GM23338 (cell line): ENCODE measurements around the gene AIG1. TPM values are rescaled to one million over a fixed set of nuclear protein-coding genes. Genes with fewer than 3 reads are reported as not detected.

Source experiments
- ATAC-seq: fragments of 200-7000 bp; cut with Tn5 transposase; 3 replicates; pipeline ENCODE4 v1.9.1; 2020
- DNase-seq: peaks from one replicate; pipeline ENCODE4 v3.0.0-alpha.2; 2015; ENCODE audit warnings: low spot score
- H2AFZ ChIP-seq: fragments of 200-600 bp; sonication (generic); 2 replicates; pipeline ENCODE4 v1.8.0; 2016; ENCODE audit warnings: antibody characterized with exemption, mild to moderate bottlenecking, moderate library complexity
- H3F3A ChIP-seq: fragments of 200-600 bp; sonication (generic); replicated peaks from 2 replicates; pipeline ENCODE4 v1.8.0; 2017; ENCODE audit warnings: antibody characterized with exemption, mixed run types, low read depth
- H3K27ac ChIP-seq: fragments of 200-600 bp; sonication (generic); 2 replicates; pipeline ENCODE4 v1.6.1; 2016; ENCODE audit warnings: low read depth
- H3K27me3 ChIP-seq: fragments of 200-600 bp; sonication (generic); 2 replicates; pipeline ENCODE4 v1.8.0; 2016; ENCODE audit warnings: mild to moderate bottlenecking, mixed run types, moderate library complexity; ENCODE audit not compliant: insufficient read depth
- H3K36me3 ChIP-seq: fragments of 200-600 bp; sonication (generic); 2 replicates; pipeline ENCODE4 v1.8.0; 2016; ENCODE audit warnings: mild to moderate bottlenecking; ENCODE audit not compliant: insufficient read depth
- H3K4me1 ChIP-seq: fragments of 200-600 bp; sonication (generic); 2 replicates; pipeline ENCODE4 v1.8.0; 2016; ENCODE audit warnings: mild to moderate bottlenecking, moderate library complexity; ENCODE audit not compliant: insufficient read depth
- H3K4me2 ChIP-seq: fragments of 200-600 bp; sonication (generic); 2 replicates; pipeline ENCODE4 v1.7.1; 2017; ENCODE audit warnings: mixed run types
- H3K4me3 ChIP-seq: fragments of 200-600 bp; sonication (generic); 2 replicates; pipeline ENCODE4 v1.6.1; 2016; ENCODE audit warnings: mixed run types
- H3K79me2 ChIP-seq: fragments of 200-600 bp; sonication (generic); replicated peaks from 2 replicates; pipeline ENCODE4 v1.8.0; 2017; ENCODE audit warnings: mild to moderate bottlenecking; ENCODE audit not compliant: insufficient read depth
- H3K9me2 ChIP-seq: fragments of 200-600 bp; sonication (generic); 2 replicates; pipeline ENCODE4 v1.8.0; 2017; ENCODE audit not compliant: insufficient read depth
- H4K20me1 ChIP-seq: fragments of 200-600 bp; sonication (generic); replicated peaks from 2 replicates; pipeline ENCODE4 v1.8.0; 2017; ENCODE audit warnings: mild to moderate bottlenecking; ENCODE audit not compliant: insufficient read depth
- H3K27ac Mint-ChIP-seq: 2 replicates; pipeline ENCODE4 v1.8.0; 2020; ENCODE audit warnings: inconsistent platforms, mild to moderate bottlenecking, moderate library complexity, mixed read lengths
- H3K27me3 Mint-ChIP-seq: 3 replicates; pipeline ENCODE4 v1.8.0; 2022; ENCODE audit warnings: low read depth, mild to moderate bottlenecking, moderate library complexity, mixed read lengths, inconsistent platforms; ENCODE audit not compliant: insufficient read depth, poor library complexity
- H3K36me3 Mint-ChIP-seq: 3 replicates; pipeline ENCODE4 v1.8.0; 2021; ENCODE audit warnings: low read depth, mild to moderate bottlenecking, inconsistent platforms, moderate library complexity, mixed read lengths
- H3K4me1 Mint-ChIP-seq: 3 replicates; pipeline ENCODE4 v1.8.0; 2020; ENCODE audit warnings: mild to moderate bottlenecking, inconsistent platforms, mixed read lengths
- H3K4me3 Mint-ChIP-seq: 3 replicates; pipeline ENCODE4 v1.8.0; 2021; ENCODE audit warnings: moderate library complexity, mild to moderate bottlenecking, inconsistent platforms, mixed read lengths
- H3K9me3 Mint-ChIP-seq: 3 replicates; pipeline ENCODE4 v1.8.0; 2020; ENCODE audit warnings: moderate library complexity, mild to moderate bottlenecking, inconsistent platforms, mixed read lengths
- CREB1 ChIP-seq: fragments of 250-450 bp; sonication (Bioruptor Pico); IDR thresholded peaks from 2 replicates; pipeline ENCODE4 v1.5.0; 2020; ENCODE audit warnings: low read depth, mild to moderate bottlenecking, moderate library complexity
- EZH2 ChIP-seq: fragments of 200-600 bp; sonication (generic); IDR thresholded peaks from one replicate; pipeline ENCODE4 v1.8.0; 2017; ENCODE audit warnings: antibody characterized with exemption, mild to moderate bottlenecking, low read depth; ENCODE audit not compliant: unreplicated experiment
- EZH2phosphoT487 ChIP-seq: fragments of 200-600 bp; sonication (generic); IDR thresholded peaks from one replicate; pipeline ENCODE4 v1.8.1; 2018; ENCODE audit warnings: antibody characterized with exemption; ENCODE audit not compliant: unreplicated experiment
- JUNB ChIP-seq: IDR thresholded peaks from one replicate; pipeline ENCODE4 v1.6.1; 2016; ENCODE audit warnings: antibody characterized with exemption; ENCODE audit not compliant: unreplicated experiment
- NANOG ChIP-seq: IDR thresholded peaks from 2 replicates; pipeline ENCODE4 v1.6.1; 2016; ENCODE audit warnings: antibody characterized with exemption, borderline replicate concordance
- POLR2AphosphoS5 ChIP-seq: IDR thresholded peaks from 2 replicates; pipeline ENCODE4 v1.6.1; 2016; ENCODE audit warnings: antibody characterized with exemption, low read depth
- STAT1 ChIP-seq: IDR thresholded peaks from one replicate; pipeline ENCODE4 v1.6.1; 2016; ENCODE audit warnings: antibody characterized with exemption; ENCODE audit not compliant: unreplicated experiment
- ZNF114 ChIP-seq: fragments of 250-450 bp; sonication (Bioruptor Pico); IDR thresholded peaks from 2 replicates; pipeline ENCODE4 v1.5.0; 2020; ENCODE audit warnings: mild to moderate bottlenecking, moderate library complexity
- ZNF331 ChIP-seq: fragments of 250-450 bp; sonication (Bioruptor Pico); IDR thresholded peaks from 2 replicates; pipeline ENCODE4 v1.5.0; 2020; ENCODE audit warnings: low read depth, mild to moderate bottlenecking, moderate library complexity
- polyA plus RNA-seq: library from polyadenylated mRNA; unstranded; fragments of >200 nt; fragmentation: Nextera tagmentation; extraction: Ambion mirVana; gene quantifications from 2 replicates; pipeline ENCODE4 v1.2.1, GENCODE V29; 2016
- total RNA-seq: library from RNA; depleted of rRNA; stranded (reverse); fragments of >200 nt; shearing (Covaris generic); gene quantifications from 2 replicates; pipeline ENCODE4 v1.2.3, GENCODE V29; 2014
- TF ChIP-seq, protein P1 (sequence below): fragments of 250-450 bp; sonication (Bioruptor Pico); IDR thresholded peaks from 2 replicates; pipeline ENCODE4 v1.5.0; 2020; ENCODE audit warnings: mild to moderate bottlenecking, moderate library complexity
- TF ChIP-seq, protein P2 (sequence below): IDR thresholded peaks from 2 replicates; pipeline ENCODE4 v1.6.1; 2016; ENCODE audit warnings: antibody characterized with exemption
- TF ChIP-seq, protein P3 (sequence below): IDR thresholded peaks from one replicate; pipeline ENCODE4 v1.6.1; 2018; ENCODE audit warnings: antibody characterized with exemption; ENCODE audit not compliant: unreplicated experiment
- TF ChIP-seq, protein P4 (sequence below), 2 experiments: fragments of 200-600 bp in 1 of 2; sonication (generic) in 1 of 2; conservative IDR thresholded peaks; 2 replicates each; pipeline versions ENCODE4 v1.5.1 to v1.6.1; 2016 to 2017; ENCODE audit warnings: antibody characterized with exemption in 2 of 2, low read depth in 2 of 2, mild to moderate bottlenecking in 2 of 2, moderate library complexity in 1 of 2

The AIG1 gene
- total and polyA plus RNA-seq, 2 experiments from 2014 or later = 65.2 to 88.4 TPM

DNA sequence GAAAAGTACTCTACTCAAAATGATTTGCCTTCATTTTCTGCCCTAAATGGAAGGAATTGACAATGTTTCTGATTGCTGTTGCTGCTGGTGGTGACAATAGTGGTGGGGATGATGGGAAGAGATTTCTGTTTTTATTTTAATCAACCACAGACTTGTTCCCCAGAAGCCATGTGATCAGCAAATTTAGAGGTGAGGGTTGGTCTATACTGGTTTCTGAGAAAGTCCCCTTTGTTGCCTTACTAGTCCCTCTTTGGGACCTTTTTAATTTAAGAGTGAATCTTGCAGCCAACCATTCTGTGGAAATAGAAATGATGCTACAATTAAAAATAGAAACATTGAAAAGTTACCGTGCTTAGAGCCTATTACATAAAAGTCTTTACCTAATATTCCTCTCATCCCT is 43.2 kb downstream of the AIG1 start (continued):
- TF ChIP-seq, protein P1, sequence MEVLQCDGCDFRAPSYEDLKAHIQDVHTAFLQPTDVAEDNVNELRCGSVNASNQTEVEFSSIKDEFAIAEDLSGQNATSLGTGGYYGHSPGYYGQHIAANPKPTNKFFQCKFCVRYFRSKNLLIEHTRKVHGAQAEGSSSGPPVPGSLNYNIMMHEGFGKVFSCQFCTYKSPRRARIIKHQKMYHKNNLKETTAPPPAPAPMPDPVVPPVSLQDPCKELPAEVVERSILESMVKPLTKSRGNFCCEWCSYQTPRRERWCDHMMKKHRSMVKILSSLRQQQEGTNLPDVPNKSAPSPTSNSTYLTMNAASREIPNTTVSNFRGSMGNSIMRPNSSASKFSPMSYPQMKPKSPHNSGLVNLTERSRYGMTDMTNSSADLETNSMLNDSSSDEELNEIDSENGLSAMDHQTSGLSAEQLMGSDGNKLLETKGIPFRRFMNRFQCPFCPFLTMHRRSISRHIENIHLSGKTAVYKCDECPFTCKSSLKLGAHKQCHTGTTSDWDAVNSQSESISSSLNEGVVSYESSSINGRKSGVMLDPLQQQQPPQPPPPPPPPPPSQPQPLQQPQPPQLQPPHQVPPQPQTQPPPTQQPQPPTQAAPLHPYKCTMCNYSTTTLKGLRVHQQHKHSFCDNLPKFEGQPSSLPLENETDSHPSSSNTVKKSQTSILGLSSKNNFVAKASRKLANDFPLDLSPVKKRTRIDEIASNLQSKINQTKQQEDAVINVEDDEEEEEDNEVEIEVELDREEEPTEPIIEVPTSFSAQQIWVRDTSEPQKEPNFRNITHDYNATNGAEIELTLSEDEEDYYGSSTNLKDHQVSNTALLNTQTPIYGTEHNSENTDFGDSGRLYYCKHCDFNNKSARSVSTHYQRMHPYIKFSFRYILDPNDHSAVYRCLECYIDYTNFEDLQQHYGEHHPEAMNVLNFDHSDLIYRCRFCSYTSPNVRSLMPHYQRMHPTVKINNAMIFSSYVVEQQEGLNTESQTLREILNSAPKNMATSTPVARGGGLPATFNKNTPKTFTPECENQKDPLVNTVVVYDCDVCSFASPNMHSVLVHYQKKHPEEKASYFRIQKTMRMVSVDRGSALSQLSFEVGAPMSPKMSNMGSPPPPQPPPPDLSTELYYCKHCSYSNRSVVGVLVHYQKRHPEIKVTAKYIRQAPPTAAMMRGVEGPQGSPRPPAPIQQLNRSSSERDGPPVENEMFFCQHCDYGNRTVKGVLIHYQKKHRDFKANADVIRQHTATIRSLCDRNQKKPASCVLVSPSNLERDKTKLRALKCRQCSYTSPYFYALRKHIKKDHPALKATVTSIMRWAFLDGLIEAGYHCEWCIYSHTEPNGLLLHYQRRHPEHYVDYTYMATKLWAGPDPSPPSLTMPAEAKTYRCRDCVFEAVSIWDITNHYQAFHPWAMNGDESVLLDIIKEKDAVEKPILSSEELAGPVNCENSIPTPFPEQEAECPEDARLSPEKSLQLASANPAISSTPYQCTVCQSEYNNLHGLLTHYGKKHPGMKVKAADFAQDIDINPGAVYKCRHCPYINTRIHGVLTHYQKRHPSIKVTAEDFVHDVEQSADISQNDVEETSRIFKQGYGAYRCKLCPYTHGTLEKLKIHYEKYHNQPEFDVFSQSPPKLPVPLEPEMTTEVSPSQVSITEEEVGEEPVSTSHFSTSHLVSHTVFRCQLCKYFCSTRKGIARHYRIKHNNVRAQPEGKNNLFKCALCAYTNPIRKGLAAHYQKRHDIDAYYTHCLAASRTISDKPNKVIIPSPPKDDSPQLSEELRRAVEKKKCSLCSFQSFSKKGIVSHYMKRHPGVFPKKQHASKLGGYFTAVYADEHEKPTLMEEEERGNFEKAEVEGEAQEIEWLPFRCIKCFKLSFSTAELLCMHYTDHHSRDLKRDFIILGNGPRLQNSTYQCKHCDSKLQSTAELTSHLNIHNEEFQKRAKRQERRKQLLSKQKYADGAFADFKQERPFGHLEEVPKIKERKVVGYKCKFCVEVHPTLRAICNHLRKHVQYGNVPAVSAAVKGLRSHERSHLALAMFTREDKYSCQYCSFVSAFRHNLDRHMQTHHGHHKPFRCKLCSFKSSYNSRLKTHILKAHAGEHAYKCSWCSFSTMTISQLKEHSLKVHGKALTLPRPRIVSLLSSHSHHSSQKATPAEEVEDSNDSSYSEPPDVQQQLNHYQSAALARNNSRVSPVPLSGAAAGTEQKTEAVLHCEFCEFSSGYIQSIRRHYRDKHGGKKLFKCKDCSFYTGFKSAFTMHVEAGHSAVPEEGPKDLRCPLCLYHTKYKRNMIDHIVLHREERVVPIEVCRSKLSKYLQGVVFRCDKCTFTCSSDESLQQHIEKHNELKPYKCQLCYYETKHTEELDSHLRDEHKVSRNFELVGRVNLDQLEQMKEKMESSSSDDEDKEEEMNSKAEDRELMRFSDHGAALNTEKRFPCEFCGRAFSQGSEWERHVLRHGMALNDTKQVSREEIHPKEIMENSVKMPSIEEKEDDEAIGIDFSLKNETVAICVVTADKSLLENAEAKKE = no peak
- TF ChIP-seq EZH2phosphoT487 = no peak

DNA sequence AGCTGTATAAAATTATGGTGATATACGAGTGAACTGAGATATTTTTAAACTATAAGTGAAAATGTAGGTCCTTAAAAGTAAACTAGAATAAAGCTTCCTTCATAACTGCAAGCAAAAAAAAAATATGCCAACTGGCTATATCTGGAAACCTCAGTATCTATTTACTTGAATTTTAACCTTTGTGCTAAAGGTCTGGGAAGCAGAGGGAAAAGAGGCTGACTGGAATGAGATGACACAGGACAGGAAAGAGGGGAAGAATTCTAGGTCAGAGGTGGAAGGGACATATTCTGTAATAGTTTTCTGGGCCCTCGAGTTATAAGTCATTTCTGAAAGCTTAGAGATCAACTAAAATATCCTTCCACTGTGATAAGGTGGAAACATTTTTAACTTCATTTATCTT is 46.8 kb downstream of the AIG1 start:
- no peaks in the 10 kb centered on the region for H3K36me3 Mint-ChIP-seq
- Histone ChIP-seq H3K27me3 (no peaks in the 10 kb centered on the region), H2AFZ (no peak overlapping the region), H3K79me2 (no peaks in the 10 kb centered on the region), H3K36me3 (no peaks in the 10 kb centered on the region), H4K20me1 (no peaks in the 10 kb centered on the region), H3K9me2 (peaks cover 6% of the 10 kb centered on the region), H3K4me2 (no peak overlapping the region), H3K4me3 (no peak overlapping the region), H3K4me1 (no peaks in the 10 kb centered on the region), H3K27ac (no peak overlapping the region), H3F3A (no peaks in the 10 kb centered on the region)
- H3K4me1 Mint-ChIP-seq = no peaks in the 10 kb centered on the region; the same call in 2 of the 3 replicates
- H3K9me3 Mint-ChIP-seq = no peaks in the 10 kb centered on the region
- no peak overlapping the region for H3K27ac Mint-ChIP-seq
- no peaks in the 10 kb centered on the region for H3K27me3 Mint-ChIP-seq
- H3K4me3 Mint-ChIP-seq = no peak overlapping the region
- ATAC-seq = no peak
- no peak for DNase-seq
- TF ChIP-seq, protein P2, sequence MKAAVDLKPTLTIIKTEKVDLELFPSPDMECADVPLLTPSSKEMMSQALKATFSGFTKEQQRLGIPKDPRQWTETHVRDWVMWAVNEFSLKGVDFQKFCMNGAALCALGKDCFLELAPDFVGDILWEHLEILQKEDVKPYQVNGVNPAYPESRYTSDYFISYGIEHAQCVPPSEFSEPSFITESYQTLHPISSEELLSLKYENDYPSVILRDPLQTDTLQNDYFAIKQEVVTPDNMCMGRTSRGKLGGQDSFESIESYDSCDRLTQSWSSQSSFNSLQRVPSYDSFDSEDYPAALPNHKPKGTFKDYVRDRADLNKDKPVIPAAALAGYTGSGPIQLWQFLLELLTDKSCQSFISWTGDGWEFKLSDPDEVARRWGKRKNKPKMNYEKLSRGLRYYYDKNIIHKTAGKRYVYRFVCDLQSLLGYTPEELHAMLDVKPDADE = no peak
- no peak for TF ChIP-seq JUNB
- TF ChIP-seq, protein P3, sequence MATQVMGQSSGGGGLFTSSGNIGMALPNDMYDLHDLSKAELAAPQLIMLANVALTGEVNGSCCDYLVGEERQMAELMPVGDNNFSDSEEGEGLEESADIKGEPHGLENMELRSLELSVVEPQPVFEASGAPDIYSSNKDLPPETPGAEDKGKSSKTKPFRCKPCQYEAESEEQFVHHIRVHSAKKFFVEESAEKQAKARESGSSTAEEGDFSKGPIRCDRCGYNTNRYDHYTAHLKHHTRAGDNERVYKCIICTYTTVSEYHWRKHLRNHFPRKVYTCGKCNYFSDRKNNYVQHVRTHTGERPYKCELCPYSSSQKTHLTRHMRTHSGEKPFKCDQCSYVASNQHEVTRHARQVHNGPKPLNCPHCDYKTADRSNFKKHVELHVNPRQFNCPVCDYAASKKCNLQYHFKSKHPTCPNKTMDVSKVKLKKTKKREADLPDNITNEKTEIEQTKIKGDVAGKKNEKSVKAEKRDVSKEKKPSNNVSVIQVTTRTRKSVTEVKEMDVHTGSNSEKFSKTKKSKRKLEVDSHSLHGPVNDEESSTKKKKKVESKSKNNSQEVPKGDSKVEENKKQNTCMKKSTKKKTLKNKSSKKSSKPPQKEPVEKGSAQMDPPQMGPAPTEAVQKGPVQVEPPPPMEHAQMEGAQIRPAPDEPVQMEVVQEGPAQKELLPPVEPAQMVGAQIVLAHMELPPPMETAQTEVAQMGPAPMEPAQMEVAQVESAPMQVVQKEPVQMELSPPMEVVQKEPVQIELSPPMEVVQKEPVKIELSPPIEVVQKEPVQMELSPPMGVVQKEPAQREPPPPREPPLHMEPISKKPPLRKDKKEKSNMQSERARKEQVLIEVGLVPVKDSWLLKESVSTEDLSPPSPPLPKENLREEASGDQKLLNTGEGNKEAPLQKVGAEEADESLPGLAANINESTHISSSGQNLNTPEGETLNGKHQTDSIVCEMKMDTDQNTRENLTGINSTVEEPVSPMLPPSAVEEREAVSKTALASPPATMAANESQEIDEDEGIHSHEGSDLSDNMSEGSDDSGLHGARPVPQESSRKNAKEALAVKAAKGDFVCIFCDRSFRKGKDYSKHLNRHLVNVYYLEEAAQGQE = no peak
- no peak for TF ChIP-seq EZH2
- TF ChIP-seq ZNF331 (CRISPR knock-in tag) = no peak
- no peak for TF ChIP-seq STAT1
- no peak for TF ChIP-seq POLR2AphosphoS5
- no peak for TF ChIP-seq ZNF114
- TF ChIP-seq EZH2phosphoT487 = no peak
- no peak for TF ChIP-seq CREB1 (CRISPR knock-in tag)
- no peak for TF ChIP-seq NANOG
- TF ChIP-seq, protein P4, sequence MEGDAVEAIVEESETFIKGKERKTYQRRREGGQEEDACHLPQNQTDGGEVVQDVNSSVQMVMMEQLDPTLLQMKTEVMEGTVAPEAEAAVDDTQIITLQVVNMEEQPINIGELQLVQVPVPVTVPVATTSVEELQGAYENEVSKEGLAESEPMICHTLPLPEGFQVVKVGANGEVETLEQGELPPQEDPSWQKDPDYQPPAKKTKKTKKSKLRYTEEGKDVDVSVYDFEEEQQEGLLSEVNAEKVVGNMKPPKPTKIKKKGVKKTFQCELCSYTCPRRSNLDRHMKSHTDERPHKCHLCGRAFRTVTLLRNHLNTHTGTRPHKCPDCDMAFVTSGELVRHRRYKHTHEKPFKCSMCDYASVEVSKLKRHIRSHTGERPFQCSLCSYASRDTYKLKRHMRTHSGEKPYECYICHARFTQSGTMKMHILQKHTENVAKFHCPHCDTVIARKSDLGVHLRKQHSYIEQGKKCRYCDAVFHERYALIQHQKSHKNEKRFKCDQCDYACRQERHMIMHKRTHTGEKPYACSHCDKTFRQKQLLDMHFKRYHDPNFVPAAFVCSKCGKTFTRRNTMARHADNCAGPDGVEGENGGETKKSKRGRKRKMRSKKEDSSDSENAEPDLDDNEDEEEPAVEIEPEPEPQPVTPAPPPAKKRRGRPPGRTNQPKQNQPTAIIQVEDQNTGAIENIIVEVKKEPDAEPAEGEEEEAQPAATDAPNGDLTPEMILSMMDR (conservative IDR thresholded peaks at IDR 0.05; ENCODE audit: low read depth in 2 of 2) = no peak
